GM11168 (cell line): ENCODE results near the gene STAB2.
"Not testable (repeated sequence)": the region's sequence is repeated elsewhere in the genome, so short reads cannot be mapped to it uniquely, and the experiment has no call there.

ENCODE experiments used
- in situ Hi-C: fragments of 300-500 bp; cut with MboI; formaldehyde crosslinking; loops from one replicate; pipeline ENCODE4 v1.12.0; 2022; ENCODE audit warnings: low sequenced_read_pairs; ENCODE audit not compliant: unreplicated experiment

STAB2 gene

GRCh38 chr12:103798586-103798985 is 211.5 kb downstream of the STAB2 start:
- in situ Hi-C loops, result no loop called here

GRCh38 chr12:103799504-103799856 is 212.4 kb downstream of the STAB2 start:
- in situ Hi-C loops, result no loop called here

GRCh38 chr12:103799857-103800771 is 213.0 kb downstream of the STAB2 start:
- in situ Hi-C loops, result no loop called here

- in situ Hi-C loops, result no loop called here
Measured at GRCh38 chr12:103801709-103802585, 214.9 kb downstream of the STAB2 start.

- in situ Hi-C loops, result no loop called here
Measured at GRCh38 chr12:103802586-103802886, 215.5 kb downstream of the STAB2 start.

GRCh38 chr12:103803847-103804246 is 216.8 kb downstream of the STAB2 start:
- in situ Hi-C loops, result no loop called here

GRCh38 chr12:103805655-103806360 is 218.7 kb downstream of the STAB2 start:
- in situ Hi-C loops, result no loop called here

GRCh38 chr12:103806803-103807202 is 219.7 kb downstream of the STAB2 start:
- in situ Hi-C loops, result no loop called here

GRCh38 chr12:103807561-103808238 is 220.6 kb downstream of the STAB2 start:
- in situ Hi-C loops, result no loop called here

- in situ Hi-C loops, result no loop called here
Measured at GRCh38 chr12:103808239-103808880, 221.3 kb downstream of the STAB2 start.

- in situ Hi-C loops, result no loop called here
Measured at GRCh38 chr12:103809154-103809553, 222.1 kb downstream of the STAB2 start.

GRCh38 chr12:103809639-103810038 is 222.6 kb downstream of the STAB2 start:
- in situ Hi-C loops, result not testable (repeated sequence)

- in situ Hi-C loops, result no loop called here
Measured at GRCh38 chr12:103810111-103810510, 223.0 kb downstream of the STAB2 start.

- in situ Hi-C loops, result no loop called here
Measured at GRCh38 chr12:103811791-103812190, 224.7 kb downstream of the STAB2 start.

- in situ Hi-C loops, result no loop called here
Measured at GRCh38 chr12:103812789-103813188, 225.7 kb downstream of the STAB2 start.

- in situ Hi-C loops, result no loop called here
Measured at GRCh38 chr12:103813426-103813825, 226.4 kb downstream of the STAB2 start.

GRCh38 chr12:103813949-103814348 is 226.9 kb downstream of the STAB2 start:
- in situ Hi-C loops, result no loop called here

- in situ Hi-C loops, result no loop called here
Measured at GRCh38 chr12:103814436-103814835, 227.4 kb downstream of the STAB2 start.
